A549 (cell line): ENCODE measurements around the gene GPR176.

Experiments used
- CTCF ChIP-seq: fragments of >200 bp; sonication (Bioruptor Twin); formaldehyde crosslinking; IDR thresholded peaks from 3 replicates; pipeline ENCODE4 v1.5.1; 2016
- HDAC2 ChIP-seq: fragments of 200-600 bp; sonication (generic); IDR thresholded peaks from 2 replicates; pipeline ENCODE4 v1.6.1; 2016
- HOXA7 ChIP-seq: fragments of 250-450 bp; sonication (Bioruptor Pico); IDR thresholded peaks from 2 replicates; pipeline ENCODE4 v1.5.0; 2020; ENCODE audit warnings: mild to moderate bottlenecking, moderate library complexity

GRCh38 chr15:39878406-39878785 is 41.7 kb downstream of the GPR176 start:
- TF ChIP-seq HDAC2 = no peak
- TF ChIP-seq CTCF = no peak
- no peak for TF ChIP-seq HOXA7 (CRISPR knock-in tag)
